ENCODE data around the gene TRAK2. TPM values are rescaled to one million over a fixed set of nuclear protein-coding genes. Genes with fewer than 3 reads are reported as not detected.
"Not testable (repeated sequence)": the region's sequence is repeated elsewhere in the genome, so short reads cannot be mapped to it uniquely, and the experiment has no call there.

The TRAK2 gene
- total RNA-seq, 4 donors from 2014 or later: 30.2 to 48.3 (median 34.8) TPM

DNA sequence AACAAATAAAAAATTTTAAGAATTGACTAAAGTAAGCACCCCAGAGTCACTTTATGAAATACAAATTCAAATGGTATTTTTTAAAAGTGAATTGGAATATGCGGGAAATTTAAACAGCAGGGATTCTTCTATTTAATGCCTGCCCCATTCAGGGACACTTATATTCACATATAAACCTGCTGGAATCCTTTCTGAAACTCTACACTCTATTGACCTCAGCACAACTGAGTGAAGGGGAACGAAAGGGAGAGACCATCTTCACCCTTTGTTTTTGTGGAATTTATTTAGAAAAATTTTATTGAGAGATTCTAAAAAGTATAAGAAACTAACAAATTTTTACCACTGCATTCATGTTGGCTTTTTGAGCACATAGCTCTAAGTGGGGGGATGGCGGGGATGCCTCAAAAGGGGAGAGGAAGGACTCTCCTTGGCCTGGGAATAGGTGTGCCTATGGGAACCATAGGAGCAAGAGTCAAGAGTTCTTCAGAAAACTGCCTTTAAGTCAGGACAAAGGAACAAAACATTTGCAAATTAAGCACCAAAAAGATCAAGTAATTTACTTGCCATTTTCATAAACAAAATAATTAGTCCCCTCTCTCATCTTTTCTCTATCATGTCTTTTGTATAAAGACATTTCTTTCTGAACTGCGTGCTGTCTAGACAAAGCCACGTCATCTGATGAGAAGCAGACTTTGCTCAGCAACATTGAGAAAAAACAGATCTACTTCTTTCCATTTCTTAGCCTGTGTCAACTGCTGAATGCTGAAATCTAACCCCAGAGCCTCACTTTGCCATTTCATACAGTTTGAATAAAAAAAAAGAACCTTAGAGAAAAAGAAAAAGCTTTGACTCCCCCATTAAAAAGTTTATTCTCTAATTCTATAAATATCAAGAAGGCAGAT is 72.5 kb downstream of the TRAK2 start:
- TF ChIP-seq EP300 (IDR thresholded peaks at IDR 0.05) (no peak), POLR2A (IDR thresholded peaks at IDR 0.05) (no peak)
- TF ChIP-seq, protein P1, sequence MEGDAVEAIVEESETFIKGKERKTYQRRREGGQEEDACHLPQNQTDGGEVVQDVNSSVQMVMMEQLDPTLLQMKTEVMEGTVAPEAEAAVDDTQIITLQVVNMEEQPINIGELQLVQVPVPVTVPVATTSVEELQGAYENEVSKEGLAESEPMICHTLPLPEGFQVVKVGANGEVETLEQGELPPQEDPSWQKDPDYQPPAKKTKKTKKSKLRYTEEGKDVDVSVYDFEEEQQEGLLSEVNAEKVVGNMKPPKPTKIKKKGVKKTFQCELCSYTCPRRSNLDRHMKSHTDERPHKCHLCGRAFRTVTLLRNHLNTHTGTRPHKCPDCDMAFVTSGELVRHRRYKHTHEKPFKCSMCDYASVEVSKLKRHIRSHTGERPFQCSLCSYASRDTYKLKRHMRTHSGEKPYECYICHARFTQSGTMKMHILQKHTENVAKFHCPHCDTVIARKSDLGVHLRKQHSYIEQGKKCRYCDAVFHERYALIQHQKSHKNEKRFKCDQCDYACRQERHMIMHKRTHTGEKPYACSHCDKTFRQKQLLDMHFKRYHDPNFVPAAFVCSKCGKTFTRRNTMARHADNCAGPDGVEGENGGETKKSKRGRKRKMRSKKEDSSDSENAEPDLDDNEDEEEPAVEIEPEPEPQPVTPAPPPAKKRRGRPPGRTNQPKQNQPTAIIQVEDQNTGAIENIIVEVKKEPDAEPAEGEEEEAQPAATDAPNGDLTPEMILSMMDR (IDR thresholded peaks at IDR 0.05): no peak

DNA sequence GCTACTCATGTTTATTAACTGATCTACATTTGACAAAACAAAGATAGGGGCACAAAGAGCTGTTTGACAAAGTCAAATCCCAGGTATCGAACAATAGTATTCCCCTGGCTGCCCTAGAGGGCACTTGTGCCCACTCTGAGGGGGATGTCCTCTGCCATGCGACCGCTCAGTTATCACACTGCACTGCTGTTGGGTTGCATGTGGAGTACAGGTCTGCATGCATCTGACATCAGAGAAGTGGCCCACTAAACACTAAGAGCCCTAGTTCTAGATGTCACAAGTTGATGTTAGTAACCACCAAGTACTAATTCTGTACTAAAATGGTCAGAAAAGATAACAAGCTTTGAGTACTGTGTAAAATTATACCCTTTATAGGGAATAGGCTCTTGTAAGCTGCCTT is 74.0 kb downstream of the TRAK2 start:
- H3K36me3 ChIP-seq: peaks cover 0 to 68% (median 0%) of the 10 kb centered on the region in 3 donors
- peaks cover 0 to 7% (median 0%) of the 10 kb centered on the region in 4 donors for H3K9me3 ChIP-seq
- no peaks in the 10 kb centered on the region for H3K27me3 ChIP-seq
- no peak overlapping the region for H3K4me3 ChIP-seq
- 91 to 97% methylated on average over 3 of the region's 3 CpGs for WGBS, 2 donors
- H3K27ac ChIP-seq: no peak overlapping the region
- no peak for DNase-seq (ENCODE audit: low spot score in 2 of 2)
- TF ChIP-seq, protein P1 (IDR thresholded peaks at IDR 0.05): no peak
- TF ChIP-seq POLR2A (IDR thresholded peaks at IDR 0.05): no peak
- TF ChIP-seq EP300 (IDR thresholded peaks at IDR 0.05): no peak
- no peaks in the 10 kb centered on the region for H3K4me1 ChIP-seq

More for the DNA sequence above, 72.5 kb downstream of the TRAK2 start:
- WGBS, 2 donors: 80 to 85% methylated on average over 5 of the region's 5 CpGs
- Histone ChIP-seq H3K27ac (no peak overlapping the region), H3K36me3 (peaks cover 0 to 81% (median 0%) of the 10 kb centered on the region in 3 donors), H3K4me1 (no peaks in the 10 kb centered on the region), H3K27me3 (no peaks in the 10 kb centered on the region), H3K4me3 (no peak overlapping the region), H3K9me3 (peaks cover 0 to 7% (median 0%) of the 10 kb centered on the region in 4 donors)
- no peak for DNase-seq (ENCODE audit: low spot score in 2 of 2)

DNA sequence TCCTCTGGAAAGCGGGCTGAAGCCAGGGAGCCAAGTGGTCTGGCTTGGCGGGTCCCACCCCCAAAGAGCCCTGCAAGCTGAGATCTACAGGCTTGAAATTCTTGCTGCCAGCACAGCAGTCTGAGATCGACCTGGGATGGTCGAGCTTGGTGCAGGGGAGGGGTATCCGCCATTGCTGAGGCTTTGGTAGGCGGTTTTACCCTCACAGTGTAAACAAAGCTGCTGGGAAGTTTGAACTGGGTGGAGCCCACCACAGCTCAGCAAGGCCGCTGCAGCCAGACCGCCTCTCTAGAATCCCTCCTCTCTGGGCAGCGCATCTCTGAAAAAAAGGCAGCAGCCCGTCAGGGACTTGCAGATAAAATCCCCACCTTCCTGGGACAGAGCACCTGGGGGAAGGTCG is 81.5 kb downstream of the TRAK2 start:
- Histone ChIP-seq H3K36me3 (peaks cover 0 to 56% (median 0%) of the 10 kb centered on the region in 3 donors), H3K27ac (no peak overlapping the region), H3K9me3 (peaks cover 0 to 26% (median 10%) of the 10 kb centered on the region in 4 donors), H3K4me3 (no peak overlapping the region), H3K27me3 (no peaks in the 10 kb centered on the region), H3K4me1 (no peaks in the 10 kb centered on the region)
- TF ChIP-seq, protein P1 (IDR thresholded peaks at IDR 0.05): no peak
- no peak for TF ChIP-seq EP300 (IDR thresholded peaks at IDR 0.05)
- no peak for TF ChIP-seq POLR2A (IDR thresholded peaks at IDR 0.05)
- DNase-seq (ENCODE audit: low spot score in 2 of 2): no peak
- 83 to 92% methylated on average over 10 of the region's 11 CpGs for WGBS, 2 donors

DNA sequence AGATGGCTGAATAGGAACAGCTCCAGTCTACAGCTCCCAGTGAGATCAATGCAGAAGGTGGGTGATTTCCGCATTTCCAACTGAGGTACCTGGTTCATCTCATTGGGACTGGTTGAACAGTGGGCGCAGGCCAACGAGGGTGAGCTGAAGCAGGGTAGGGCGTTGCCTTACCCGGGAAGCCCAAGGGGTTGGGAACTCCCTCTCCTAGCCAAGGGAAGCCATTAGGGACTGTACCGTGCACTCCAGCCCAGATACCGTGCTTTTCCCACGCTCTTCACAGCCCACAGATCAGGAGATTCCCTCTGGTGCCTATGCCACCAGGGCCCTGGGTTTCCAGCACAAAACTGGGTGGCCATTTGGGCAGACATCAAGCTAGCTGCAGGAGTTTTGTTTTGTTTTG is 81.9 kb downstream of the TRAK2 start:
- H3K27ac ChIP-seq: not testable (repeated sequence)
- WGBS, 2 donors: 90 to 97% methylated on average over 8 of the region's 8 CpGs

DNA sequence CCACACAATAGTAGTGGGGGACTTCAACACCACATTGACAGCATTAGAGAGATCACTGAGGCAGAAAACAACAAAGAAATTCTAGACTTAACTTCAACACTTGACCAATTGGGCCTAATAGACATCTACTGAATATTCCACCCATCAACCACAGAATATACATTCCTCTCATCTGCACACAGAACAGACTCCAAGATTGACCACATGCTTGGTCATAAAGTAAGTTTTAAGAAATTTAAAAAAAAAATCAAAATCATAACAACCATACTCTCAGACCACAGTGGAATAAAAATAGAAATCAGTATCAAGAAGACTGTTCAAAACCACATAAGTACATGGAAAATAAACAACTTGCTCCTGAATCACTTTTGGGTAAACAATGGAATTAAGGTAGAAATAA is 85.1 kb downstream of the TRAK2 start:
- no peak for DNase-seq (ENCODE audit: low spot score in 2 of 2)
- TF ChIP-seq EP300 (IDR thresholded peaks at IDR 0.05) (no peak), POLR2A (IDR thresholded peaks at IDR 0.05) (no peak)
- TF ChIP-seq, protein P1 (IDR thresholded peaks at IDR 0.05): no peak
- Histone ChIP-seq H3K27ac (no peak overlapping the region), H3K9me3 (peaks cover 0 to 26% (median 10%) of the 10 kb centered on the region in 4 donors), H3K4me1 (no peaks in the 10 kb centered on the region), H3K36me3 (peaks cover 0 to 58% (median 0%) of the 10 kb centered on the region in 3 donors), H3K4me3 (no peak overlapping the region), H3K27me3 (no peaks in the 10 kb centered on the region)

More for the DNA sequence above, 81.9 kb downstream of the TRAK2 start:
- DNase-seq (ENCODE audit: low spot score in 2 of 2); H3K27me3 ChIP-seq; H3K4me1 ChIP-seq; H3K4me3 ChIP-seq: not testable (repeated sequence)
- Histone ChIP-seq H3K36me3 (peaks cover 0 to 51% (median 0%) of the 10 kb centered on the region in 3 donors), H3K9me3 (peaks cover 0 to 26% (median 10%) of the 10 kb centered on the region in 4 donors)

Measured in tibial nerve (tissue), 4 donors.